ENCODE measurements around the gene PCP2.

- TF ChIP-seq, protein P1, sequence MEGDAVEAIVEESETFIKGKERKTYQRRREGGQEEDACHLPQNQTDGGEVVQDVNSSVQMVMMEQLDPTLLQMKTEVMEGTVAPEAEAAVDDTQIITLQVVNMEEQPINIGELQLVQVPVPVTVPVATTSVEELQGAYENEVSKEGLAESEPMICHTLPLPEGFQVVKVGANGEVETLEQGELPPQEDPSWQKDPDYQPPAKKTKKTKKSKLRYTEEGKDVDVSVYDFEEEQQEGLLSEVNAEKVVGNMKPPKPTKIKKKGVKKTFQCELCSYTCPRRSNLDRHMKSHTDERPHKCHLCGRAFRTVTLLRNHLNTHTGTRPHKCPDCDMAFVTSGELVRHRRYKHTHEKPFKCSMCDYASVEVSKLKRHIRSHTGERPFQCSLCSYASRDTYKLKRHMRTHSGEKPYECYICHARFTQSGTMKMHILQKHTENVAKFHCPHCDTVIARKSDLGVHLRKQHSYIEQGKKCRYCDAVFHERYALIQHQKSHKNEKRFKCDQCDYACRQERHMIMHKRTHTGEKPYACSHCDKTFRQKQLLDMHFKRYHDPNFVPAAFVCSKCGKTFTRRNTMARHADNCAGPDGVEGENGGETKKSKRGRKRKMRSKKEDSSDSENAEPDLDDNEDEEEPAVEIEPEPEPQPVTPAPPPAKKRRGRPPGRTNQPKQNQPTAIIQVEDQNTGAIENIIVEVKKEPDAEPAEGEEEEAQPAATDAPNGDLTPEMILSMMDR (IDR thresholded peaks at IDR 0.05) = no peak
- no peak for TF ChIP-seq POLR2A (IDR thresholded peaks at IDR 0.05)
Observed at GRCh38 chr19:7643031-7643415, 9.5 kb upstream of the PCP2 start.

Data from esophagus squamous epithelium (tissue), 4 donors.